Pancreas (tissue), 10 donors: ENCODE data around the gene CFAP410. TPM values are rescaled to one million over a fixed set of nuclear protein-coding genes. Genes with fewer than 3 reads are reported as not detected.
"Not testable (repeated sequence)": the region's sequence is repeated elsewhere in the genome, so short reads cannot be mapped to it uniquely, and the experiment has no call there.

Experiments used
- ATAC-seq, 4 donors: fragments of 200-7000 bp; cut with Tn5 transposase; one replicate each; pipeline versions ENCODE4 v1.8.0 to v1.9.1; 2020; ENCODE audit warnings: mild to moderate bottlenecking in 4 of 4, moderate library complexity in 4 of 4
- DNase-seq, 6 donors: peaks; one replicate each; pipeline ENCODE4 v3.0.0-alpha.2; 2020
- FAIRE-seq: peaks from 2 replicates; lab custom pipeline; 2012; peaks lifted over from hg19 to GRCh38; lab: Jason Lieb, UNC
- H3K27ac ChIP-seq, 4 donors: fragments of 200-600 bp; sonication (generic); 1 replicate in 3 of 4; 2 replicates in 1 of 4; pipeline versions ENCODE4 v1.5.0 to v1.8.0; 2020
- H3K27me3 ChIP-seq, 4 donors: fragments of 200-600 bp; one replicate each; pipeline ENCODE4 v1.8.0; 2021
- H3K36me3 ChIP-seq, 3 donors: fragments of 200-600 bp; sonication (generic) in 1 of 3; one replicate each; pipeline versions ENCODE4 v1.5.0 to v1.8.0; 2020 to 2021
- H3K4me1 ChIP-seq, 3 donors: fragments of 200-600 bp; one replicate each; pipeline ENCODE4 v1.8.0; 2021
- H3K4me3 ChIP-seq, 4 donors: fragments of 200-600 bp; sonication (generic) in 2 of 4; one replicate each; pipeline versions ENCODE4 v1.5.0 to v1.8.0; 2020 to 2021
- H3K9me3 ChIP-seq, 4 donors: fragments of 200-600 bp; one replicate each; pipeline ENCODE4 v1.8.0; 2021
- CTCF ChIP-seq, 4 donors: fragments of 200-600 bp; sonication (generic) in 3 of 4; IDR thresholded peaks; one replicate each; pipeline versions ENCODE4 v1.5.0 to v1.8.0; 2021; ENCODE audit warnings: antibody characterized with exemption in 4 of 4
- WGBS, 2 donors: extraction: QIAGEN DNeasy Blood & Tissue Kit; methylation state at CpG; one replicate each; pipeline ENCODE4 v1.1.7; 2013; 5-methylcytosine and 5-hydroxymethylcytosine counted together
- intact Hi-C, 3 donors: fragments of 100-400 bp; cut with DNase I; formaldehyde crosslinking; loops; one replicate each; pipeline versions ENCODE4 v1.11.1 to v1.14.2; 2022
- polyA plus RNA-seq, 2 donors: library from polyadenylated mRNA; stranded (reverse); fragments of 200-250 nt; gene quantifications; one replicate each; pipeline ENCODE4 v1.2.3, GENCODE V29; 2013
- total RNA-seq, 6 donors: library from RNA; stranded (reverse); fragmentation: NEBNext Ultra II Directional in 4 of 6; extraction: Animal tissue kit (Norgen Biotek cat#: 25700) in 4 of 6; gene quantifications; one replicate each; pipeline versions ENCODE4 v1.2.1 to v1.2.4, GENCODE V29; 2021 to 2023
- donor health status: healthy with polysubstance abuse.
- donor health status: DM: no; HTN: no; CAD: no; lungs with moderate emphysema.
- donor health status: DM: no; HTN: no; CAD: no.
- donor health status: control.
- donor health status: control.
- donor health status: Bipolar disorder and iron deficiency.
- donor health status: DM: yes; HTN: yes; CAD: no.
- donor health status: DM: no; HTN: no; CAD: no.
- donor health status: DM: no; HTN: no; CAD: no.
- donor health status: DM: yes; HTN: yes; CAD: no.

The CFAP410 gene
- total and polyA plus RNA-seq, 8 donors, result 10.3 to 118 (median 16.3) TPM

GRCh38 chr21:44304877-44305293 lies 34.3 kb downstream of the CFAP410 start:
- TF ChIP-seq CTCF (IDR thresholded peaks at IDR 0.05), result peak in 3 of 4 donors; percentile 17 to 43 (median 42)
- ATAC-seq, result peak in 3 of 4 donors; percentile 24 to 30 (median 24)
- Histone ChIP-seq H3K27me3 (no peaks in the 10 kb centered on the region), H3K9me3 (no peaks in the 10 kb centered on the region), H3K27ac (no peak overlapping the region), H3K4me1 (peaks cover 0 to 31% (median 5%) of the 10 kb centered on the region in 3 donors), H3K4me3 (no peak overlapping the region), H3K36me3 (no peaks in the 10 kb centered on the region)
- 60 to 64% methylated on average over 8 of the region's 8 CpGs for whole genome bisulfite sequencing, 2 donors
- intact Hi-C loops, result no loop called here
- no peak for DNase-seq
- FAIRE-seq, result no peak

- no peak overlapping the region for H3K4me3 ChIP-seq
- no peak for ATAC-seq
- no peaks in the 10 kb centered on the region for H3K27me3 ChIP-seq
- H3K27ac ChIP-seq, result peak overlapping the region in 3 of 4 donors; percentile 36 to 43 (median 42)
- no peak for FAIRE-seq
- no peaks in the 10 kb centered on the region for H3K36me3 ChIP-seq
- H3K9me3 ChIP-seq, result no peaks in the 10 kb centered on the region
- DNase-seq, result no peak
- TF ChIP-seq CTCF (IDR thresholded peaks at IDR 0.05), result no peak
- H3K4me1 ChIP-seq, result peaks cover 0 to 33% (median 5%) of the 10 kb centered on the region in 3 donors
- intact Hi-C loops, result no loop called here
- 77 to 80% methylated on average over 13 to 16 of the region's 16 CpGs for WGBS, 2 donors
Measured at GRCh38 chr21:44304011-44304616, 35.1 kb downstream of the CFAP410 start.

- Histone ChIP-seq H3K4me3 (no peak overlapping the region), H3K4me1 (peaks cover 0 to 34% (median 5%) of the 10 kb centered on the region in 3 donors), H3K9me3 (no peaks in the 10 kb centered on the region), H3K27me3 (no peaks in the 10 kb centered on the region), H3K36me3 (no peaks in the 10 kb centered on the region), H3K27ac (peak overlapping the region in 3 of 4 donors; percentile 36 to 43 (median 42))
- FAIRE-seq (no peak), ATAC-seq (peak in 2 of 4 donors; percentile 2 to 7), DNase-seq (no peak)
- no peak for TF ChIP-seq CTCF (IDR thresholded peaks at IDR 0.05)
- 53 to 58% methylated on average over 12 of the region's 12 CpGs for WGBS, 2 donors
- intact Hi-C loops, result no loop called here
Measured at GRCh38 chr21:44303490-44303981, 35.7 kb downstream of the CFAP410 start.

GRCh38 chr21:44302573-44303401 lies 36.4 kb downstream of the CFAP410 start:
- H3K4me1 ChIP-seq, result peaks cover under 1 to 34% (median 5%) of the 10 kb centered on the region in 3 donors

GRCh38 chr21:44301961-44302406 lies 37.2 kb downstream of the CFAP410 start:
- no peak overlapping the region for H3K27ac ChIP-seq
- H3K27me3 ChIP-seq, result no peaks in the 10 kb centered on the region
- H3K4me1 ChIP-seq, result peaks cover 4 to 36% (median 5%) of the 10 kb centered on the region in 3 donors
- ATAC-seq (peak; percentile 6 to 17 (median 13)), FAIRE-seq (no peak), DNase-seq (peak in 2 of 6 donors; percentile 53 to 76)
- WGBS, 2 donors, result 48% methylated on average over 9 of the region's 9 CpGs
- H3K4me3 ChIP-seq, result no peak overlapping the region
- H3K36me3 ChIP-seq, result no peaks in the 10 kb centered on the region
- intact Hi-C loops, result no loop called here
- TF ChIP-seq CTCF (IDR thresholded peaks at IDR 0.05), result peak in 1 of 4 donors; percentile 11
- H3K9me3 ChIP-seq, result no peaks in the 10 kb centered on the region

More at GRCh38 chr21:44302573-44303401, 36.4 kb downstream of the CFAP410 start:
- peak overlapping the region in 2 of 4 donors; percentile 36 to 42 for H3K27ac ChIP-seq
- FAIRE-seq, H3K36me3 ChIP-seq, intact Hi-C loops, H3K9me3 ChIP-seq, H3K4me3 ChIP-seq, H3K27me3 ChIP-seq: not testable (repeated sequence)
- ATAC-seq (peak in 3 of 4 donors; percentile 24 to 47 (median 34)), DNase-seq (peak in 2 of 6 donors; percentile 50 to 51)
- 67 to 70% methylated on average over 23 of the region's 23 CpGs for WGBS, 2 donors
